Effector CD4-positive, alpha-beta T cell (primary cell): ENCODE measurements around the gene MRPL54.
"Not testable (repeated sequence)": the region's sequence is repeated elsewhere in the genome, so short reads cannot be mapped to it uniquely, and the experiment has no call there.

Experiments
- DNase-seq: peaks from one replicate; pipeline ENCODE4 v3.0.0-alpha.2; 2020

MRPL54 gene

GRCh38 chr19:3813473-3814392 lies 51.3 kb downstream of the MRPL54 start:
- DNase-seq = no peak

DNA sequence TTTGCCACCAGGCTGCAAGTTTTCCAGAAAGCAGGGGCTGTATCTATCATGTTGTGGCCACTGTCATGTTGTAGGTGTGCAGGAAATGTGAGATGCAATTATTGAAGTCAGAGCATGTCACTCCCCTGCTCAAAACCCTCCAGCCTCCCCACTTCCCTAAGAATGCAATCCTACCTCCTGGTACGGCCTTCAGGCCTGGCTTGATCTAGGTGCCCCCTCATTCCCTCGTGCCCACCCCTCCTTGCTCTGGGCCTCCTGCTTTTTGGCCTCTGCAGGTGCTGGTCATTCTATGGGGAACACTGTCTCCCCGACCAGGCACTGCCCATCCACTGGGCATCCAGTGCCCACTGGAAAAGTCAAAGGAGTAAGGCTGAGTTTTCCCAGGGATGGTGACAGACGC lies 52.2 kb downstream of the MRPL54 start:
- DNase-seq = no peak

GRCh38 chr19:3816148-3816547 lies 53.7 kb downstream of the MRPL54 start:
- not testable (repeated sequence) for DNase-seq

GRCh38 chr19:3816566-3817218 lies 54.2 kb downstream of the MRPL54 start:
- no peak for DNase-seq
